Activated naive CD4-positive, alpha-beta T cell treated with anti-CD3 and anti-CD28 coated beads, Interleukin-2, amount 50 U/mL, for 72 hours (primary cell): ENCODE results near the gene CBY1. TPM values are rescaled to one million over a fixed set of nuclear protein-coding genes. Genes with fewer than 3 reads are reported as not detected.
"Not testable (repeated sequence)": the region's sequence is repeated elsewhere in the genome, so short reads cannot be mapped to it uniquely, and the experiment has no call there.

Experiments
- ATAC-seq, 2 donors: fragments of 150-1000 bp; cut with Tn5 transposase; 2 replicates each; pipeline ENCODE4 v1.10.0; 2021; ENCODE audit warnings: mild to moderate bottlenecking in 2 of 2, moderate library complexity in 2 of 2
- DNase-seq, 2 donors: peaks; one replicate each; pipeline ENCODE4 v3.0.0; 2021 to 2022; ENCODE audit warnings: low spot score in 2 of 2
- H3K27ac Mint-ChIP-seq, 2 donors: one replicate each; pipeline ENCODE4 v1.8.0; 2022; ENCODE audit warnings: mild to moderate bottlenecking in 2 of 2, mixed read lengths in 2 of 2
- H3K36me3 Mint-ChIP-seq, 2 donors: one replicate each; pipeline ENCODE4 v1.8.0; 2022; ENCODE audit warnings: mixed read lengths in 2 of 2
- H3K9me3 Mint-ChIP-seq, 2 donors: one replicate each; pipeline ENCODE4 v1.8.0; 2022; ENCODE audit warnings: mixed read lengths in 2 of 2
- total RNA-seq, 2 donors: library from RNA; stranded (reverse); gene quantifications; one replicate each; pipeline ENCODE4 v1.2.3, GENCODE V29; 2022

CBY1 gene
- 10 to 100 TPM in 1 of 2 donors, 1 to 10 TPM in 1; 5.7 to 19.0 TPM for total RNA-seq

GRCh38 chr22:38656256-38657044 lies at the start of gene CBY1, which contains the start of gene FAM227A:
Gene CBY1 (plus strand): TSS chr22:38656638. CDS start chr22:38668055, 11,417 bp downstream.
Gene FAM227A (minus strand): TSS chr22:38656392. CDS start chr22:38650168, 6,224 bp downstream.
- H3K27ac Mint-ChIP-seq = peak within 1 kb of the TSS; percentile 98
- ATAC-seq (peak; percentile 85 to 89), DNase-seq (peak; percentile 87 to 92)
- H3K9me3 Mint-ChIP-seq = no peaks in the 10 kb centered on the region
- H3K36me3 Mint-ChIP-seq = no peaks in the 10 kb centered on the region

GRCh38 chr22:38607680-38608079 lies 48.8 kb upstream of the CBY1 start:
- ATAC-seq (no peak), DNase-seq (peak in 1 of 2 donors; percentile 21)
- Mint-ChIP-seq H3K36me3 (no peaks in the 10 kb centered on the region), H3K27ac (no peak overlapping the region), H3K9me3 (no peaks in the 10 kb centered on the region)

- Mint-ChIP-seq H3K36me3 (no peaks in the 10 kb centered on the region), H3K9me3 (no peaks in the 10 kb centered on the region), H3K27ac (peak overlapping the region in 1 of 2 donors; percentile 79)
- DNase-seq (peak in 1 of 2 donors; percentile 25), ATAC-seq (no peak)
Measured at GRCh38 chr22:38608992-38609750, 47.3 kb upstream of the CBY1 start.

GRCh38 chr22:38610234-38610633 lies 46.2 kb upstream of the CBY1 start:
- ATAC-seq = no peak
- Mint-ChIP-seq H3K27ac (no peak overlapping the region), H3K9me3 (no peaks in the 10 kb centered on the region), H3K36me3 (no peaks in the 10 kb centered on the region)
- DNase-seq = peak in 1 of 2 donors; percentile 4

GRCh38 chr22:38611559-38611958 lies 44.9 kb upstream of the CBY1 start:
- peak in 1 of 2 donors; percentile 2 for DNase-seq
- ATAC-seq = no peak
- Mint-ChIP-seq H3K36me3 (no peaks in the 10 kb centered on the region), H3K27ac (no peak overlapping the region), H3K9me3 (no peaks in the 10 kb centered on the region)

GRCh38 chr22:38612217-38613006 lies 44.0 kb upstream of the CBY1 start:
- Mint-ChIP-seq H3K36me3 (no peaks in the 10 kb centered on the region), H3K27ac (no peak overlapping the region), H3K9me3 (no peaks in the 10 kb centered on the region)
- ATAC-seq = no peak
- peak in 1 of 2 donors; percentile 7 for DNase-seq

- Mint-ChIP-seq H3K9me3 (peaks cover 0 to 4% of the 10 kb centered on the region in 2 donors), H3K27ac (no peak overlapping the region), H3K36me3 (peaks cover 0 to 10% of the 10 kb centered on the region in 2 donors)
- no peak for DNase-seq
- ATAC-seq = peak; percentile 61 to 88
Measured at GRCh38 chr22:38613588-38613987, 42.9 kb upstream of the CBY1 start.

GRCh38 chr22:38614332-38615063 lies 41.9 kb upstream of the CBY1 start:
- Mint-ChIP-seq H3K27ac (no peak overlapping the region), H3K9me3 (peaks cover 0 to 4% of the 10 kb centered on the region in 2 donors), H3K36me3 (peaks cover 0 to 14% of the 10 kb centered on the region in 2 donors)
- DNase-seq = peak in 1 of 2 donors; percentile 0
- no peak for ATAC-seq

- not testable (repeated sequence) for ATAC-seq, H3K9me3 Mint-ChIP-seq, H3K27ac Mint-ChIP-seq, DNase-seq
- H3K36me3 Mint-ChIP-seq = peaks cover 0 to 14% of the 10 kb centered on the region in 2 donors
Measured at GRCh38 chr22:38615064-38615405, 41.4 kb upstream of the CBY1 start.

GRCh38 chr22:38618258-38618657 lies 38.2 kb upstream of the CBY1 start:
- H3K9me3 Mint-ChIP-seq = peaks cover 0 to 4% of the 10 kb centered on the region in 2 donors
- ATAC-seq (no peak), DNase-seq (no peak)
- H3K27ac Mint-ChIP-seq = no peak overlapping the region
- H3K36me3 Mint-ChIP-seq = peaks cover 0 to 14% of the 10 kb centered on the region in 2 donors

- Mint-ChIP-seq H3K36me3 (peaks cover 0 to 14% of the 10 kb centered on the region in 2 donors), H3K9me3 (peaks cover 0 to 4% of the 10 kb centered on the region in 2 donors), H3K27ac (no peak overlapping the region)
- ATAC-seq (no peak), DNase-seq (no peak)
Measured at GRCh38 chr22:38618682-38619081, 37.8 kb upstream of the CBY1 start.

GRCh38 chr22:38623351-38623750 lies 33.1 kb upstream of the CBY1 start:
- peaks cover 0 to 7% of the 10 kb centered on the region in 2 donors for H3K36me3 Mint-ChIP-seq
- H3K27ac Mint-ChIP-seq = no peak overlapping the region
- no peak for ATAC-seq
- DNase-seq = no peak
- H3K9me3 Mint-ChIP-seq = peaks cover 0 to 1% of the 10 kb centered on the region in 2 donors

GRCh38 chr22:38628444-38628843 lies 28.0 kb upstream of the CBY1 start:
- no peak overlapping the region for H3K27ac Mint-ChIP-seq
- H3K36me3 Mint-ChIP-seq = no peaks in the 10 kb centered on the region
- DNase-seq (no peak), ATAC-seq (no peak)
- H3K9me3 Mint-ChIP-seq = no peaks in the 10 kb centered on the region

GRCh38 chr22:38629108-38629507 lies 27.3 kb upstream of the CBY1 start:
- DNase-seq = no peak
- H3K9me3 Mint-ChIP-seq = no peaks in the 10 kb centered on the region
- no peaks in the 10 kb centered on the region for H3K36me3 Mint-ChIP-seq
- no peak for ATAC-seq
- no peak overlapping the region for H3K27ac Mint-ChIP-seq

GRCh38 chr22:38631724-38632123 lies 24.7 kb upstream of the CBY1 start:
- no peaks in the 10 kb centered on the region for H3K36me3 Mint-ChIP-seq
- DNase-seq (no peak), ATAC-seq (peak; percentile 47 to 61)
- peak overlapping the region; percentile 60 to 67 for H3K27ac Mint-ChIP-seq
- no peaks in the 10 kb centered on the region for H3K9me3 Mint-ChIP-seq

GRCh38 chr22:38632528-38632927 lies 23.9 kb upstream of the CBY1 start:
- no peak overlapping the region for H3K27ac Mint-ChIP-seq
- H3K36me3 Mint-ChIP-seq = no peaks in the 10 kb centered on the region
- no peak for ATAC-seq
- H3K9me3 Mint-ChIP-seq = no peaks in the 10 kb centered on the region
- no peak for DNase-seq
